Muscle of back (tissue), 11 donors: ENCODE data around the gene ZCCHC7. TPM values are rescaled to one million over a fixed set of nuclear protein-coding genes. Genes with fewer than 3 reads are reported as not detected.

ENCODE experiments used
- DNase-seq, 3 donors: peaks; one replicate each; pipeline versions ENCODE4 v3.0.0 to v3.0.0-alpha.2; 2013
- polyA plus RNA-seq, 10 donors: library from polyadenylated mRNA; unstranded; fragments of 120-200 nt; gene quantifications; one replicate each; pipeline ENCODE4 v1.2.1, GENCODE V29; 2013; ENCODE audit not compliant: insufficient read length in 10 of 10

ZCCHC7 gene
- polyA plus RNA-seq, 10 donors: 11.8 to 17.5 (median 13.2) TPM

- no peak for DNase-seq
Measured at GRCh38 chr9:37405350-37405749, 285.0 kb downstream of the ZCCHC7 start.

GRCh38 chr9:37405764-37406380, 285.5 kb downstream of the ZCCHC7 start:
- DNase-seq: no peak

GRCh38 chr9:37406603-37407401, 286.4 kb downstream of the ZCCHC7 start:
- no peak for DNase-seq

GRCh38 chr9:37407468-37407867, 287.1 kb downstream of the ZCCHC7 start:
- no peak for DNase-seq

Other genes with a start within 250 kb of the ZCCHC7 start
- gene PAX5, start 86.3 kb upstream of the ZCCHC7 start, polyA plus RNA-seq: under 1 TPM; 0.01 to 0.50 (median 0.26) TPM